NB4 (cell line): Measurements from ENCODE around the gene DPYD.

ENCODE experiments used
- MAX ChIP-seq: IDR thresholded peaks from 2 replicates; pipeline ENCODE4 v1.6.1; 2011; ENCODE audit warnings: low read depth, low read length
- TF ChIP-seq, protein P1 (sequence below): IDR thresholded peaks from one replicate; pipeline ENCODE4 v1.5.1; 2012; ENCODE audit warnings: low read depth, low read length

DNA sequence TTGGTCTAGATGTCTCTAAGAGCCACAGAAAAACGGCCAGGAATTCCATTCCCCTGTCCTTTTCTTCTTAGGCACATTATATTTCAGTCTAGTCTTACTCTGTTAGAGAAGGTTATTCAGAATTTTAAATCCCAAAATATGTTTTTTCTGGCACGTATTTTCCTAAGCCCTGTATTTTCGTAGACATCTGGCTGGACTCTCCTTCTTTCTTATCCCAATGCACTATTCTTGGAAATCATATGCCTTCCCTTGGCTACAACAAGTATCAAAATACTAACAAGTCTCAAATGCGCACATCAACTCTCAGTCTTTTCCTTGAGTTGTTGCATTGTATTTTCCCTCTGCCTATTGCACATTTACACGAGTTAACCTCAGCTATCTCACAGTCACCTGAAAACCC is 96.2 kb downstream of the DPYD start:
- TF ChIP-seq, protein P1, sequence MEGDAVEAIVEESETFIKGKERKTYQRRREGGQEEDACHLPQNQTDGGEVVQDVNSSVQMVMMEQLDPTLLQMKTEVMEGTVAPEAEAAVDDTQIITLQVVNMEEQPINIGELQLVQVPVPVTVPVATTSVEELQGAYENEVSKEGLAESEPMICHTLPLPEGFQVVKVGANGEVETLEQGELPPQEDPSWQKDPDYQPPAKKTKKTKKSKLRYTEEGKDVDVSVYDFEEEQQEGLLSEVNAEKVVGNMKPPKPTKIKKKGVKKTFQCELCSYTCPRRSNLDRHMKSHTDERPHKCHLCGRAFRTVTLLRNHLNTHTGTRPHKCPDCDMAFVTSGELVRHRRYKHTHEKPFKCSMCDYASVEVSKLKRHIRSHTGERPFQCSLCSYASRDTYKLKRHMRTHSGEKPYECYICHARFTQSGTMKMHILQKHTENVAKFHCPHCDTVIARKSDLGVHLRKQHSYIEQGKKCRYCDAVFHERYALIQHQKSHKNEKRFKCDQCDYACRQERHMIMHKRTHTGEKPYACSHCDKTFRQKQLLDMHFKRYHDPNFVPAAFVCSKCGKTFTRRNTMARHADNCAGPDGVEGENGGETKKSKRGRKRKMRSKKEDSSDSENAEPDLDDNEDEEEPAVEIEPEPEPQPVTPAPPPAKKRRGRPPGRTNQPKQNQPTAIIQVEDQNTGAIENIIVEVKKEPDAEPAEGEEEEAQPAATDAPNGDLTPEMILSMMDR, result no peak
- TF ChIP-seq MAX, result no peak
